Transverse colon (tissue), 4 donors: ENCODE measurements around the gene HSPG2.

Source experiments
- CTCF ChIP-seq, 5 experiments: fragments of 200-600 bp in 3 of 5; fragments of 450-650 bp in 2 of 5; sonication (generic) in 3 of 5; IDR thresholded peaks; 1 replicate in 2 of 5; 2 replicates in 3 of 5; pipeline ENCODE4 v1.5.1; 2016 to 2017; ENCODE audit warnings: antibody characterized with exemption in 5 of 5, inconsistent platforms in 3 of 5, mild to moderate bottlenecking in 2 of 5, moderate library complexity in 1 of 5
- EP300 ChIP-seq: sonication (generic); formaldehyde crosslinking; IDR thresholded peaks from one replicate; pipeline ENCODE4 v1.6.1; 2017; ENCODE audit warnings: antibody characterized with exemption, low read depth
- POLR2A ChIP-seq: fragments of 450-650 bp; IDR thresholded peaks from one replicate; pipeline ENCODE4 v1.6.1; 2016; ENCODE audit warnings: antibody characterized with exemption, mild to moderate bottlenecking, moderate library complexity
- POLR2AphosphoS5 ChIP-seq, 3 donors: sonication (generic); formaldehyde crosslinking; IDR thresholded peaks; one replicate each; pipeline ENCODE4 v1.6.1; 2016; ENCODE audit warnings: antibody characterized with exemption in 3 of 3

GRCh38 chr1:21911205-21912001 is 25.7 kb downstream of the HSPG2 start:
- no peak for TF ChIP-seq POLR2A
- TF ChIP-seq POLR2AphosphoS5 (IDR thresholded peaks at IDR 0.05) = no peak
- no peak for TF ChIP-seq CTCF (IDR thresholded peaks at IDR 0.05)
- TF ChIP-seq EP300 = no peak
